GM18499 (cell line): Measurements from ENCODE around the gene DHX34.

ENCODE experiments used
- ATAC-seq: cut with Tn5 transposase; IDR thresholded peaks from one replicate; pipeline ENCODE4 v1.9.1; 2021; ENCODE audit warnings: moderate number of reproducible peaks; ENCODE audit not compliant: insufficient read depth, unreplicated experiment

The DHX34 gene

GRCh38 chr19:47415953-47416642, 67.0 kb downstream of the DHX34 start:
- no peak for ATAC-seq

GRCh38 chr19:47416643-47416985, 67.5 kb downstream of the DHX34 start:
- no peak for ATAC-seq

DNA sequence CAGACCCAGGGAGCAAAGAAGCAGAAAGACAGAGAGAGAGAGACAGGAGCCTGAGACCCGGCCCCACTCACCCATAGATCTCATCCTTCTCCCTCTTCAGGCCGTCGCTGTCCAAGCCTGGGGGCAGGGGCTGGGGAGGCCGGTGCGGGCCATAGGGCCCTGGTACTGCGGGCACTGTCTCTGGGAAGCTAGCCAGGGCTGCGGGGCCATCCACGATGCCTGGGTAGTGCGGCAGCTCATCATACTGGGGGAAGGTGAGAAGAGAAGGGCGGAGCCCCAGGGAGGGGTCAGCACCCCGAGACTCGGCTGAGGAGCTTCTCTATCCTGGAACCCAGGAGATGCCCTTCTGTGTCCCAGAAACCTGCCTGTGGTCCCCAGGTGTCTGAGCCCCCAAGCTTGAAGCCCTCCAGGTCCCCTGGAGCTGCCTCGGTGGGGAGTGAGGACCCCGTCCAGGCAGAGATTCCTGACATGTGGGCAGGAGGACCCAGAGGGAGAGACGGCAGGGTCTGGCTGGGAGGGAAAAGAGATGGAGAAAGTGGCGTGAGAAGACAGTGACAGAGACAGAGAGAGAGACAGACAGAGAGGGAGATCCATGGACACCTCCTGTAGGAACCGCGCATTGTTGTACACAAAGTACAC, 68.1 kb downstream of the DHX34 start:
- ATAC-seq: no peak

DNA sequence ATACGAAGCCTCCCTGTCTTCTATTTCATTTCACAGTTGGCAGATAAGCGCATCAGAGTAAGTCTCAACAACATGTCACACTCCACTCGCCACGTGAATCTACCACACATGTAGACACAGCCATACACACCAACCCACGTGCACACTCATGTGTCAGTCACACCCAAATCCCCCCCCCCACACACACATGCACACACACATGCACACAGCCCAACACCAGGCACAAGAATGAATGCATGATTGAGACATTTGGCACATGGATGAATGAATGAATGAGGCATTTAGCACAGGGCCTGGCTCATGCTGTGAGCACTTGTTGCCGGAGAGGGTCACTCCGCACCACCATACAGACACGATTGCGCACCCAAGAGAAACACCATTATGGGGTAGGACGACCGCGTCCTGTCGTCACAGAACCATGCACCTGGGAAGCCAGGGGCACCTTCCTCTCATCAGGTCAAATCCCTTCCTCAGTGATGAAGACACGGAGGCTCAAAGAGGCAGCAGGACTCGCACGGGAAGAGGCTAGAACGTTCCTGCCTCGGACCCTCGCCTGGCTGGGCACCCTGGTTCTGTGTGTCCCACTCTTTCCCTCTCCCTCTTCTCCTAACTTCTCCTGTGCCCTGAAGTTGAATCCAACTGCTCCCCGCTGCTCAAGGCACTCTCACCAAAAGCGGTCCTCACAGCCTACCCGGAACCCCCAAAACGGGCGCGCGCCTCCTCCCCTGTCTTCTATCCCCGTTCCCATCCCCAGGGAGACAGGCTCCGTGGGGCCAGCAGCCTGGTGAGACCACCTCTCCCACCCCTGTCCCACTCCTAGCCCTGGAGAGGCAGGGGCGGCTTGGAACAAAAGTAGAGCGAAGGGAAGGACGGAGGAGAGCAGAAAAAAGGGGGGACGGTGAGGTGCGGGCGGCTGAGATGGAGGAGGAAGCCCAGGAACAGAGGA, 68.9 kb downstream of the DHX34 start:
- ATAC-seq: no peak

DNA sequence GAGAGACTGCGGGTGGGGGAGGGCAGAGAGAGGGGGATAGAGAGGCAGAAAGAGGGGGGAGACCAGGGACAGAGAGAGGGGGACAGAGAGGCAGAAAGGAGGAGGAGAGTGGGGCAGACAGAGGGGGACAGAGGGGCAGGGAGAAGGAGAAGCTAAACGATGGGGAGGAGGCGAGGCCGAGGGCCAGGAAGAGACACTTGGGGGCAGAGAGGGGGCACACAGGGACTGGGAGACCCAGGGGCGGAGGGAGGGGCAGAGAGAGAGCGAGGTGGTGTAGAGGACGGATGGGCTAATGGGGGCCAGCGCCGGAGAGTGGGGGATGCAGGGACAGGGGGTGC, 69.5 kb downstream of the DHX34 start:
- ATAC-seq: no peak

DNA sequence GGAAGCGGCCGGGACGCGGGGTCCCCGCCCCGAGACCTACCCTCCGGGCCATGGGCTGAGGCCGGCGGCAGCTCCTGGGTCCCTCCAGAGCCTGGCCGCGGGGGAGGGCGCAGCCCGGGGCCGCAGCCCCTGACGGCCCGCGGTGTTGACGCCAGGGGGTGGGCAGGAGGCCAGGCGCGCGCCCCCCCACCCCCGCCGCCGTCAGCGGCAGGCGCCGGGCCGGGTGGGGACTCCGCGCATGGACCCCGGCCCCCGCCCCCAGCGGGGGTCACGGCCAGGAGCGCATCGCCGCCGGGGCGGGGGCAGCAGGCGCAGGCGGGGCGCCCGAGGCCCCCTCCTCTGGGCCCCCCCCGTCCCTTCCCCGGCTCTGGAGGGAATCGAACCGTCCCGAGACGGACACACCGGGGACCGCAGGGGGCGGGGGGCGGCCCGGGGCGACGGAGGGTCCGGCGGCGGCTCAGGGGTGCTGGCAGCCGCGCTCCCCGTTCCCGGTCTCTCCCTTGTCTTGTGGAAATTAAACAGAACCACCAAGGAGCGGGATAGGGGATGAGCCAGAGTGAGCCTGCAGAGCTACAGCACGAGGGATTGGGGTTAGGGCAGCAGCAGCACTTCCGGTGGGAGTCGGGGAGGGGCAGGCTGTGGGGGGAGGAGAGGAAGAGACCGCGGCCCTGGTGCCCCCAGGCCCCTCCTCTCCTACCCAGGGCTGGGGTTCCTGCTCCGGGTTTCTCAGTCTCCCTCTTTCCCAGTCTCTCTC, 70.1 kb downstream of the DHX34 start, which contains the start of gene MEIS3:
MEIS3 (minus strand) TSS at position 498 of the 754 bp plus-strand sequence; CDS start at position 52, 446 bp downstream.
- ATAC-seq: no peak

DNA sequence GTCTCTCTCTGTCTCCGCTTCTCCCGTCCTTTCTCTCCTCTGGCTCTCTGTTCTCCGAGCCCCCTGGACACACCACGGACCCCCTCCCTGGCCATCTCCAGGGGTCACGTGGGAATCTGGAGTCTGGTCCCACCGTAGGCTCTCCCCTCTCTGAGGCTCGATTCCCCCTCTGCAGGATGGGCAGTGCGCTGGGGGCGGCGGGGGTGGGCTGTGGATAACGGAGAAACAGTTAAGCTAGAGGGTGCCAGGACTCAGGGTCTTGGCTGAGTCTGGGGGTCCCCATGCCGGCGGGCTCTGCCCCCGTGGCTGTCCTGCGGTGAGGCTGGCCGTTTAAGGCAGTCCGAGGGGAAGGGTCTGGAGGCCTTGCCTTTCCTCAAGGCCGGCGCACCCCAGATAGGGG, 70.7 kb downstream of the DHX34 start:
- no peak for ATAC-seq

DNA sequence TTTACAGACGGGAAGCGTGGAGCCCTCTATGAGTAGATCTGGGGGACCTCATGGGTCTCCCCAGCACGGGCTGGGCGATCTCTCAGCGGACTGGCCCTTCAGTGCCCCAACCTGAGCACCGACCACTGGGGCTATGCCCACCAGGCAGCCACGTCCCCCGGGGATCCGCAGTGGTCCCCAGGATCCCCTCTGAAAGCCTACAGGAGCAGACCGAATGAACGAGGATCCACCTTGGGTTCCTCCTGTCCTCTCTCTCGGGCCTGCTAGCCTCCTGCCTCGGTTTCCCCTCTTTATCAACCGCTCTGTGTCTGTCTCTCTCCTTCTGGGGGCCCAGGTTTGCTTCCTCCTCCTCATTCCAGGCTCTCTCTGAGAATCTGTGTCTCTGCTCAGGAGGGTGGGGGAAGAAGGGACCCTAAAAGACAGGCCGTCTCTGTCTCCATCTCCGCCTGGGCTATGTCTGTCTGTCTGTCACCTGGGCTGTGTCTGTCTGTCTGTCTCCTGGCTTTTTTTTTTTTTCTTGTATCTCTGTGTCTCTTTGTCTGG, 72.2 kb downstream of the DHX34 start:
- ATAC-seq: no peak

GRCh38 chr19:47421844-47422395, 72.8 kb downstream of the DHX34 start:
- no peak for ATAC-seq

DNA sequence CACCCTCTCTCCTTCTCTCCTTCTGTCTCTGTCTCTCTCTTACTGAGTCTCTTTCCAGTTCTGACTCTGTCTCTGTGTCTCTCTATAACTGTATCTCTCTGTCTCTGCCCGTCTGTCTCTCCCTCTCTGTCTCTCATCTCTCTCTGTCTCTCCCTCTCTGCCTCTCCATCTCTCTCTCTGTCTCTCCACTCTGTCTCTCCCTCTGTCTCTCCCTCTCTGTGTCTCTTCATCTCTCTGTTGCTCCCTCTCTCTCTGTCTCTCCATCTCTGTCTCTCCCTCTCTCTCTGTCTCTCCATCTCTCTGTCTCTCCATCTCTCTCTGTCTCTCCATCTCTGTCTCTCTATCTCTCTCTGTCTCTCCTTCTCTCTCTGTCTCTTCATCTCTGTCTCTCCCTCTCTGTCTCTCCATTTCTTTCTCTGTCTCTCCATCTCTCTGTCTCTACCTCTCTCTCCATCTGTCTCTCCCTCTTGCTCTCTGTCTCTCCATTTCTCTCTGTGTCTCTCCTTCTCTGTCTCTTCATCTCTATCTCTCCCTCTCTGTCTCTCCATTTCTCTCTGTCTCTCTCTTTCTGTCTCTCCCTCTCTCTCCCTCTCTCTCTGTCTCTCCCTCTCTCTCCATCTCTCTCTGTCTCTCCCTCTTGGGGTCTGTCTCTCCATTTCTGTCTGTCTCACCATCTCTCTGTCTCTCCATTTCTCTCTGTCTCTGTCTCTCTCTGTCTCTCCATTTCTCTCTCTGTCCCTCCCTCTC, 73.5 kb downstream of the DHX34 start:
- no peak for ATAC-seq

- no peak for ATAC-seq
Measured at GRCh38 chr19:47423203-47423882, 74.2 kb downstream of the DHX34 start.

DNA sequence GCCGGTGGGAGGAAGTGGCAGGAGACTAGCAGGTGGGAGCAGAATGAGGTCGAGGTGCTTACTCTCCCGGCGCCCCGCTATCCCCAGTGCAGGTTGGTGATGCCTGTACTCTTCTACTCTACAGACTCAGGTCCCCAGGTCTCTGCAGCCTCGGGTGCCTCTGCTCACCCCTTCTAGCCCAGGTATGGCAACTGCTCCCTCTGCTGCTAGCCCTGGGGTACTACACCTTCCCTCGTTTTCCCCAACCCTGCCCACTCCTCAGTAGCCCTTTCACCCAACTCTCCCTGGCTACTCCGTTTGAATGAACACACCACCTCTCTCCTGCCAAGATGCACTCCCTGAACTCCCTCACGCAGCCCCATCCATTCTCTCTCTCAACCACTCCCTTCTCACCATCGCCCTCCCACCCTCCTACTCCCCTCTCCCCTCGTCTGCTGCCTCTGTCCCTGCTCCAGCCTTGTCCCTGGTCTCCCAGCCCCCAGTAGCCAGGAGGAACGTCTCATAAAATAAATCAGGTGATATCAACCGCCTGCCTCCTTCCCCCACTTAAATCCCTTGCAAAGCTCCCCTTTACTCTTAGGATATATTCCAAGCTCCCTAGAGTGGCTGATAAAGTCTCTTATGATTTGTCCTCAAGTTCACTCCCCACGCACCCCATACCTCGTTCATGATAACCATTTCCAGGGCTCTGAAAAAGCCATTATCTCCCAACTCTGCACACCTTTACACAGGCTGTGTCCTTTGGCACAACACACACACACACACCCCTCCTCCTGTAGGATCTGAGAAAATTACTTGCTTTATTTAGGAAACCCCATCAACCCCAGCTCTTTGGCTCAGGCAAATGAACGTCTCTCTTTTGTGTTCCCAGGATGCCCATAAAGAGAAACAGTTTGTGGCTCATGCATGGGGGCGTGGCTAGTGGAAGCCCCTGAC, 78.4 kb downstream of the DHX34 start:
- ATAC-seq: no peak

DNA sequence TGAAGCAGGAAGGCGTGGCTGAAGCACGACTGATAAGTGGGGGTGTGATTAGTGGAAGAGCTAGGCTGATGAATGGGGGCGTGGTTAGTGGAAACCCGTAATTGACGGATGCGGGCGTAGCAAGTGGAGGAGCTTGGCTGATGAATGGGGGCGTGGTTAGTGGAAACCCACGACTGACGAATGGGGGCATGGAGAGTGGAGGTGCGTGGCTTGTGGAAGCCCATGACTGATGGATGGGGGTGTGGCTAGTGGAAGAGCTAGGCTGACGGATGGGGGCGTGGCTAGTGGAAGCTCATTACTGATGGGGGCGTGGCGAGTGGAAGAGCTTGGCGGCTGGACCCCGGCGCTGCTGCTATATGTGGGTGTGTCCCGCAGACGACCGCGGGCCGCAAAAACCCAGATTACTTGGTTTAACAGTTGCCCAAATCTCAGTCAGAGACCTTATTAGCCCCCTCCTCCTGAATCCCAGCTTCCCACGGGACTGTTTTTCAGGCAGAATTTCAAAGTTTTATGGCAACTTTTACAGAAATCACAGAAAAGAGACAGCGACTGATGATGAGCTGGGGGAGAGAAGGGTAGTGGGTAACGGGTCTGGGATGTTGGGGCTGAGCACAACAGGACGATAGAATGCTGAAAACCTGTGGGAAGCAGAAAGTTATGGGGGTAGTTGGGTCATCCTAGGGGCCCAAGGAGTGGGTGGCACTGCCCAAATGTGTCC, 79.2 kb downstream of the DHX34 start:
- no peak for ATAC-seq

DNA sequence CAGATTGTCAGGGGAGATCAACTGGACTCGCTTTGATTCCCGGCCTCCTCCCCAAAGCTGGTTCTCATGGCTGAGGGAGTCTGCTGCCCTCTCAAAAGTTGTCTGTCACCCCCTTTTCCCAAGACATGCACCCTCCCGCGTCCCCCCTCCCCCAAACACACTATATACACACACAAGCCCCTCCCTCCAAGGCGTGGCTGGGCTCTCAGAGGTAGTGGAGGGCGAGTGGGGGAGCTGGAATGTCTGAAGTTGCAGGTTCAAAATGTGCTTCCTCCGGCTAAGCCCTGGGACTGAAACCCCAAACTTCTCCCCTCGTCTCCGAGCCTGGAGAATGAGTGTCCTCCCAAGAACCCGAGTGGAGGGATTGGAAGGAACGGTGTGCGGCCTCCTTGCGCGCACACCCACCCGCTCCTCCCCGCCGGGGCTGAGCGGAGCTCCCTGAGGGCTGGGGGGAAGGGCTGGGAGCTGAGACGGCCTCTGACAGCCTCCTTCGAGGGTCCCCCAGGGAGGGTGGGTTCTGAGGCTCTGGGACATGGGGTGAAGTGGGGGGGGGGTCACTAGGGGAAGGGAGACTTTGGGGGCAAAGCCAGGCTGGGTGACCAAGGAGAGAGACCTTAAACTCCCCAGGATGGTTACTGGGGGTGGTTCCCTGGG, 80.2 kb downstream of the DHX34 start:
- no peak for ATAC-seq

DNA sequence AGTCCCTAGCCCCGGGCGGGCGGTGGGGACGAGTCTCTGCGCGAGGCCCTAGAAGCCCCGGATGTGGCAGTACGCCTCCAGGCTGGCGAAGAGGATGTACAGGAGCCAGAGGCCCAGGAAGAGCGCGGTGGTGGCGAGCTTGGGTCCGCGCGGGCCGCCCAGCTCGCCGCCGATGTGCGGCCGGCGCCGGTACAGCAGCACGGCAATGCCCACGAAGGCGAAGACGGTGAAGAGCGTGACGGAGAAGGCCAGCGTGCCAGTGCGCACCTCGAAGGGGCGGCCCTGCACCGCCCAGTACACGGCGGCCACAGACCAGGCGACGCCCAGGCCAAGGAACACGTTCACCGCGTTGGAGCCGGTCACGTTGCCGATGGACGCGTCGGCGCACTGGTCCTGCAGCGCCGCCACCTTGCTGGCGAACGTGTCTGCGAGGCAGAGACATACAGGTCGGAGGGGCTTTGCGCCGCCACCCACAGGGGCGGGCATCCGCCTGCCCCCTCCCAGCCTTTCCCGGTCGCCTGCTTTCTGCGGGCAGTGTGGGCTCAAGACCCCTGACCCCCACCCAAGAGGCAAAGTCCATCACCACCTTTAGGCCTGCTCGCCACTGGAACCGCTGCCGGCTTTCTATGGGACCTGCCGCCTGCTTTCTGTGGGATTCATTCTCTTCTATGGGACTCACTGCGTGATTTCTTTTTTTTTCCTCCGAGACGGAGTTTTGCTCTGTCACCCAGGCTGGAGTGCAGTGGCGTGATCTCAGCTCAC, 81.1 kb downstream of the DHX34 start:
- ATAC-seq: no peak

GRCh38 chr19:47432091-47432490, 83.0 kb downstream of the DHX34 start:
- ATAC-seq: no peak
